Lung (tissue), 12 donors: ENCODE measurements around the gene RTTN. TPM values are rescaled to one million over a fixed set of nuclear protein-coding genes. Genes with fewer than 3 reads are reported as not detected.

Source experiments
- ATAC-seq: fragments of 200-7000 bp; cut with Tn5 transposase; one replicate; pipeline ENCODE4 v1.9.1; 2020; ENCODE audit warnings: moderate number of reproducible peaks; ENCODE audit not compliant: insufficient read depth, low FRiP score
- DNase-seq, 3 donors: peaks; one replicate each; pipeline ENCODE4 v3.0.0-alpha.2; 2013 to 2017
- H3K27ac ChIP-seq, 2 donors: one replicate each; pipeline ENCODE4 v1.5.1; 2013; ENCODE audit warnings: mild to moderate bottlenecking in 2 of 2, moderate library complexity in 2 of 2, control low read depth in 1 of 2, inconsistent platforms in 1 of 2, low read depth in 1 of 2, low read length in 1 of 2
- H3K27me3 ChIP-seq, 3 donors: one replicate each; pipeline ENCODE4 v1.5.1; 2013; ENCODE audit warnings: low read length in 2 of 3; ENCODE audit not compliant: control insufficient read depth in 3 of 3, insufficient read depth in 3 of 3
- H3K36me3 ChIP-seq, 4 donors: one replicate each; pipeline ENCODE4 v1.5.1; 2013; ENCODE audit warnings: low read length in 4 of 4, mild to moderate bottlenecking in 1 of 4, moderate library complexity in 1 of 4; ENCODE audit not compliant: control insufficient read depth in 4 of 4, insufficient read depth in 4 of 4
- H3K4me1 ChIP-seq, 5 donors: one replicate each; pipeline ENCODE4 v1.5.1; 2013; ENCODE audit warnings: low read length in 5 of 5, mild to moderate bottlenecking in 2 of 5, moderate library complexity in 1 of 5; ENCODE audit not compliant: control insufficient read depth in 5 of 5, insufficient read depth in 5 of 5
- H3K4me3 ChIP-seq: one replicate; pipeline ENCODE4 v1.5.1; 2013; ENCODE audit warnings: mild to moderate bottlenecking, control low read depth, moderate library complexity
- H3K9ac ChIP-seq, 2 donors: one replicate each; pipeline ENCODE4 v1.5.1; 2013; ENCODE audit warnings: low read length in 2 of 2, control low read depth in 1 of 2; ENCODE audit not compliant: insufficient read depth in 1 of 2
- H3K9me3 ChIP-seq, 4 donors: one replicate each; pipeline ENCODE4 v1.5.1; 2013; ENCODE audit warnings: low read length in 3 of 4, mild to moderate bottlenecking in 1 of 4, moderate library complexity in 1 of 4; ENCODE audit not compliant: control insufficient read depth in 4 of 4, insufficient read depth in 3 of 4
- WGBS, 2 donors: extraction: QIAGEN DNeasy Blood & Tissue Kit; methylation state at CpG; one replicate each; pipeline ENCODE4 v1.1.7; 2013; 5-methylcytosine and 5-hydroxymethylcytosine counted together
- polyA plus RNA-seq, 2 donors: library from polyadenylated mRNA; stranded (reverse); fragments of 200-250 nt; gene quantifications; one replicate each; pipeline ENCODE4 v1.2.1, GENCODE V29; 2013
- total RNA-seq, 2 donors: library from RNA; depleted of rRNA in 1 of 2; stranded (reverse); fragments of >200 nt in 1 of 2; gene quantifications; one replicate each; pipeline ENCODE4 v1.2.1, GENCODE V29; 2014 to 2021
- TF ChIP-seq, protein P1 (sequence below): IDR thresholded peaks from 2 replicates; pipeline ENCODE4 v1.5.1; 2012; ENCODE audit warnings: mild to moderate bottlenecking; ENCODE audit errors: control extremely low read depth, extremely low read depth
- donor health status: control.
- donor health status: control.
- donor health status: Bipolar disorder and iron deficiency.
- donor health status: healthy.
- donor health status: DM: yes; HTN: yes; CAD: no.

The RTTN gene
- total and polyA plus RNA-seq, 4 donors: 2.1 to 50.8 (median 9.2) TPM

DNA sequence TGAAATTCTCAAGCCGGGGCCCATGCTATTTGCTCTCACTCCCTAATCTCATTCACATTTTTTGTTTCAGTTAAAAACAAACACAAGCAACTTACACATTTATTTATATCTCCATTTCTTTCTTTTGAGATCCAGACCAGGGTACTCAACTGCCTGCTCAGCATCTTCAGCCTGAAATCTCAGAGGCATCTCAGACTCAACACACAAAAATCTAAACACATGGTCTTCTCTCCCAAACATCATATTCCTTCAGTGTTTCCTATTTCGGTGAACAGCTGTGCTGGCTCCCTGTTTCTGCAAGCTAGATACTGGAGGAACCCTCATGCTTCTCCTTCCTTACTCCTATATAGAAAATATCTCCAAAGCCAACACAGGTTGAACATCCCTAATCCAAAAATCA, 11.3 kb upstream of the RTTN start:
- DNase-seq: no peak
- Histone ChIP-seq H3K36me3 (no peaks in the 10 kb centered on the region), H3K27me3 (peaks cover 0 to 4% (median 3%) of the 10 kb centered on the region in 3 donors), H3K27ac (no peak overlapping the region), H3K4me3 (no peak overlapping the region), H3K9ac (no peak overlapping the region), H3K9me3 (no peaks in the 10 kb centered on the region), H3K4me1 (peaks cover 0 to 2% (median 0%) of the 10 kb centered on the region in 5 donors)
- WGBS, 2 donors: 84 to 90% methylated on average over 2 of the region's 2 CpGs
- TF ChIP-seq, protein P1, sequence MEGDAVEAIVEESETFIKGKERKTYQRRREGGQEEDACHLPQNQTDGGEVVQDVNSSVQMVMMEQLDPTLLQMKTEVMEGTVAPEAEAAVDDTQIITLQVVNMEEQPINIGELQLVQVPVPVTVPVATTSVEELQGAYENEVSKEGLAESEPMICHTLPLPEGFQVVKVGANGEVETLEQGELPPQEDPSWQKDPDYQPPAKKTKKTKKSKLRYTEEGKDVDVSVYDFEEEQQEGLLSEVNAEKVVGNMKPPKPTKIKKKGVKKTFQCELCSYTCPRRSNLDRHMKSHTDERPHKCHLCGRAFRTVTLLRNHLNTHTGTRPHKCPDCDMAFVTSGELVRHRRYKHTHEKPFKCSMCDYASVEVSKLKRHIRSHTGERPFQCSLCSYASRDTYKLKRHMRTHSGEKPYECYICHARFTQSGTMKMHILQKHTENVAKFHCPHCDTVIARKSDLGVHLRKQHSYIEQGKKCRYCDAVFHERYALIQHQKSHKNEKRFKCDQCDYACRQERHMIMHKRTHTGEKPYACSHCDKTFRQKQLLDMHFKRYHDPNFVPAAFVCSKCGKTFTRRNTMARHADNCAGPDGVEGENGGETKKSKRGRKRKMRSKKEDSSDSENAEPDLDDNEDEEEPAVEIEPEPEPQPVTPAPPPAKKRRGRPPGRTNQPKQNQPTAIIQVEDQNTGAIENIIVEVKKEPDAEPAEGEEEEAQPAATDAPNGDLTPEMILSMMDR: no peak
- no peak for ATAC-seq

DNA sequence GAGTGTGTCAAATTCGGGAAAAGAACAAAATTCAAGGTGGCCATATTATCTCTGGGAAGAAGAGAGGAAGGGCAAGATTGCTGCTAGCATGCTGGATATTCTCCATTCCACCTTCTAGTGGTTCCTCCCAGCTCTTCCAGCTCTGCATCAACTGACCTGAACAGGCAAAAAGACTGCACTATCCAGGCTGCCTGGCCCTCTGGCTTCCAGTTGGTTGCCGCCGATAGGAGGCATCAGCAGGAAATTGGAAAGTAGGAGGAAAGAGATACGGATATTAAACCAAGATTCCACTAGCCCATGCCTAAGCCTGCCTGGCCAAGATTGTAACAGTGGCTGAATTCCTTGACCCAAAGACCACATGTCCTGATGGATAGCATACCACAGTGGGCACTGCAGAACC, 1.7 kb upstream of the RTTN start:
- Histone ChIP-seq H3K4me1 (peaks cover 0 to 15% (median 0%) of the 10 kb centered on the region in 5 donors), H3K27ac (no peak overlapping the region), H3K9ac (no peak overlapping the region), H3K4me3 (no peak overlapping the region), H3K36me3 (peaks cover 0 to 3% (median 0%) of the 10 kb centered on the region in 4 donors), H3K9me3 (no peaks in the 10 kb centered on the region), H3K27me3 (peaks cover 0 to 6% (median 3%) of the 10 kb centered on the region in 3 donors)
- TF ChIP-seq, protein P1: no peak
- DNase-seq (no peak), ATAC-seq (no peak)
- 92 to 95% methylated on average over 4 of the region's 4 CpGs for WGBS, 2 donors

DNA sequence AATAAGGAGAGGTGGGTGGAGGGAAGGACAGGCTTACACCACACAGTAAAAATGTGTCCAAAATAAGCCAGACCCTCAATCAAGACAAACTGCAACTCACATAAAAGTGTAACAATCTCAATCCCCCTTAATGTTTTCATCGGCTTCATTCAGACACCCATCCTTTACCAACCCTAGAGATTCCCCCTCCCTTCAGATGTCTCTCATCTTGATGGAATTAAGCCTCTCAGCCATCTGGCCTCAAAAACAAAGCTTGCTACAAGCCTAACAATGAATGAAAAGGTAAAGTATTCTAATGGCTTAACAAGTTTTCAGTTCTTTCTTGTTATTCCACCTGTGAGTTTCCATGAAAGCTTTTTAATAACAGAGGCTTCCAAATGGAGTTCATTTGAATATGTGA, 5.2 kb downstream of the RTTN start:
- peaks cover 0 to 9% (median 0%) of the 10 kb centered on the region in 5 donors for H3K4me1 ChIP-seq
- H3K36me3 ChIP-seq: peaks cover 0 to 23% (median 12%) of the 10 kb centered on the region in 4 donors
- no peaks in the 10 kb centered on the region for H3K27me3 ChIP-seq
- no peak for ATAC-seq
- TF ChIP-seq, protein P1: no peak
- H3K4me3 ChIP-seq: no peak overlapping the region
- no peaks in the 10 kb centered on the region for H3K9me3 ChIP-seq
- no peak overlapping the region for H3K9ac ChIP-seq
- WGBS, 2 donors: 0 to 47% methylated on average over 1 of the region's 1 CpG
- DNase-seq: no peak
- H3K27ac ChIP-seq: no peak overlapping the region

DNA sequence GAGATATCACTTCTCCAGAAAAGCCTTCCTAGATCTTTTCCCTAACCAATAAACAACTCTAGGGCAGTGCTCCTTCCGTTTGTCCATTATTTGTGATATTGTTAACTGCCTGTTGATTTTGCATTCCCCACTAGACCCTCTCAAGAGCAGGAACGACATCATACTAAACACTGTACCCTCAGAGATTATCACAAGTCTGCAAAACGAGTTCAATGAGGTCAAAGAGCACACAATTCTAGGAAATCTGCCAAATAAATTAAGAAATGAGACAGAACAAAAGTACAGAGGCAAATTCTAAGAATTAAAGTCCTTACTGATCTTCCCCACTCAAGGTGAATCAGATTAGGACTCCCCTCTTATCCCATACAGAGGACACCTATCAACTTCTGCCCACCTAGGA, 7.6 kb downstream of the RTTN start:
- Histone ChIP-seq H3K36me3 (peaks cover 0 to 22% (median 14%) of the 10 kb centered on the region in 4 donors), H3K9ac (no peak overlapping the region), H3K4me3 (no peak overlapping the region), H3K27ac (no peak overlapping the region), H3K4me1 (no peaks in the 10 kb centered on the region), H3K27me3 (no peaks in the 10 kb centered on the region), H3K9me3 (no peaks in the 10 kb centered on the region)
- no peak for ATAC-seq
- 47 to 69% methylated on average over 3 of the region's 3 CpGs for WGBS, 2 donors
- DNase-seq: no peak
- TF ChIP-seq, protein P1: no peak
